Smooth muscle cell (in vitro differentiated cells): ENCODE data around the gene WWOX. TPM values are rescaled to one million over a fixed set of nuclear protein-coding genes. Genes with fewer than 3 reads are reported as not detected.
A peak's percentile ranks its signal among the peaks of the same experiment; 100 is the strongest.

Experiments
- DNase-seq: peaks from one replicate; lab custom pipeline; 2025; ENCODE audit not compliant: unreplicated experiment; lab: John Stamatoyannopoulos, UW
- H2AFZ ChIP-seq: fragments of 200-600 bp; sonication (generic); 2 replicates; pipeline ENCODE4 v1.6.0; 2016; ENCODE audit warnings: antibody characterized with exemption, low read depth, mild to moderate bottlenecking
- H3F3A ChIP-seq: fragments of 200-600 bp; sonication (generic); 2 replicates; pipeline ENCODE4 v1.6.0; 2017; ENCODE audit warnings: antibody characterized with exemption, low read depth
- H3K27ac ChIP-seq: fragments of 200-600 bp; sonication (generic); 2 replicates; pipeline ENCODE4 v1.5.1; 2016; ENCODE audit warnings: low read depth, mild to moderate bottlenecking
- H3K27me3 ChIP-seq: fragments of 200-600 bp; sonication (generic); 2 replicates; pipeline ENCODE4 v1.6.1; 2016; ENCODE audit warnings: low read depth, mild to moderate bottlenecking
- H3K36me3 ChIP-seq: fragments of 200-600 bp; sonication (generic); 2 replicates; pipeline ENCODE4 v1.5.1; 2016; ENCODE audit warnings: low read depth
- H3K4me1 ChIP-seq: fragments of 200-600 bp; sonication (generic); 2 replicates; pipeline ENCODE4 v1.5.1; 2016; ENCODE audit warnings: low read depth
- H3K4me2 ChIP-seq: fragments of 200-600 bp; sonication (generic); 2 replicates; pipeline ENCODE4 v1.6.0; 2016; ENCODE audit warnings: mild to moderate bottlenecking
- H3K4me3 ChIP-seq: fragments of 200-600 bp; sonication (generic); 2 replicates; pipeline ENCODE4 v1.5.1; 2016; ENCODE audit warnings: mild to moderate bottlenecking
- H3K79me2 ChIP-seq: fragments of 200-600 bp; sonication (generic); 2 replicates; pipeline ENCODE4 v1.6.0; 2016; ENCODE audit warnings: low read depth, mild to moderate bottlenecking
- H3K9ac ChIP-seq: fragments of 200-600 bp; sonication (generic); 2 replicates; pipeline ENCODE4 v1.6.0; 2016; ENCODE audit warnings: low read depth
- H3K9me3 ChIP-seq: fragments of 200-600 bp; sonication (generic); replicated peaks from 2 replicates; pipeline ENCODE4 v1.5.1; 2016; ENCODE audit warnings: low read depth
- H4K20me1 ChIP-seq: fragments of 200-600 bp; sonication (generic); 2 replicates; pipeline ENCODE4 v1.6.0; 2016; ENCODE audit warnings: low read depth
- WGBS: methylation state at CpG from one replicate; pipeline ENCODE4 v1.1.7; 2016; ENCODE audit warnings: low lambda C conversion rate; 5-methylcytosine and 5-hydroxymethylcytosine counted together
- polyA plus RNA-seq: library from polyadenylated mRNA; unstranded; fragments of >200 nt; fragmentation: Nextera tagmentation; extraction: Ambion mirVana; gene quantifications from 2 replicates; pipeline ENCODE4 v1.2.1, GENCODE V29; 2016
- total RNA-seq: library from RNA; depleted of rRNA; stranded (reverse); fragments of >200 nt; gene quantifications from 2 replicates; pipeline ENCODE4 v1.2.3, GENCODE V29; 2014
- TF ChIP-seq, protein P1 (sequence below): fragments of 200-600 bp; sonication (generic); IDR thresholded peaks from 2 replicates; pipeline ENCODE4 v1.5.1; 2017; ENCODE audit warnings: borderline replicate concordance, mild to moderate bottlenecking, antibody characterized with exemption; ENCODE audit not compliant: insufficient read depth, poor library complexity, severe bottlenecking

WWOX gene
- total and polyA plus RNA-seq, 2 experiments from 2014 or later = 7.5 to 14.0 TPM

DNA sequence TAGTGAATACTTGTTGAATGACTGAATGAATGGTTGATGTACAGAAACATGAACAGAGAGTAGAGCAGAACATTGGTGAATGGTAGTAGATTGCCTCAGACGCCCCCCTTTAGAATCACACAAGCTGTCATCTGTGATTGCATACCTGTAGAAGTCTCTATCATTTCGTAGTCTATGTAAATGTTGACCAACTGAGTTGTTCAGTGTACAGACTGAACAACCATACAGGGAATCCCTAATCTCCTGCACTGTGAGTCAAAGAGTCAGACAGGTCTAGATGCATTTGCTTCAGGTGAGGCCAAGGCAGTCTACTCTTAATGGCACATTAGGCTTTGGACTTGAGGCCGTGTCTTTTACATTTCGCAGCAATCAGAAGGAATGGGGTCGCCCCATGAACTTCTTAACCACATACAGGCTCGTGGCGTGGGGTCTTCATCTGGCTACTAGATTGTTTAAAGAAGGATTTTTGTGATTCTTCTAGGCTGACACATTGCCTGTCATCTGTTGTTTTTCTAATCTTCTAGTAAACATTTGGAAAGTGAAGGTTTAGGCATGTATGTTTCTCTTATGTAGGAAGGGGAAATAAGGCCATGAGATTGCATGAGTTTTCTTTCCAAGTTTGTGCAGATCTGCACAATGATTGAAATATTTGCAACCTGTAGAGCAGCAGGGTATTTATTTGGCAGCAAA is 157.4 kb downstream of the WWOX start:
- H3K9me3 ChIP-seq = no peaks in the 10 kb centered on the region
- TF ChIP-seq, protein P1, sequence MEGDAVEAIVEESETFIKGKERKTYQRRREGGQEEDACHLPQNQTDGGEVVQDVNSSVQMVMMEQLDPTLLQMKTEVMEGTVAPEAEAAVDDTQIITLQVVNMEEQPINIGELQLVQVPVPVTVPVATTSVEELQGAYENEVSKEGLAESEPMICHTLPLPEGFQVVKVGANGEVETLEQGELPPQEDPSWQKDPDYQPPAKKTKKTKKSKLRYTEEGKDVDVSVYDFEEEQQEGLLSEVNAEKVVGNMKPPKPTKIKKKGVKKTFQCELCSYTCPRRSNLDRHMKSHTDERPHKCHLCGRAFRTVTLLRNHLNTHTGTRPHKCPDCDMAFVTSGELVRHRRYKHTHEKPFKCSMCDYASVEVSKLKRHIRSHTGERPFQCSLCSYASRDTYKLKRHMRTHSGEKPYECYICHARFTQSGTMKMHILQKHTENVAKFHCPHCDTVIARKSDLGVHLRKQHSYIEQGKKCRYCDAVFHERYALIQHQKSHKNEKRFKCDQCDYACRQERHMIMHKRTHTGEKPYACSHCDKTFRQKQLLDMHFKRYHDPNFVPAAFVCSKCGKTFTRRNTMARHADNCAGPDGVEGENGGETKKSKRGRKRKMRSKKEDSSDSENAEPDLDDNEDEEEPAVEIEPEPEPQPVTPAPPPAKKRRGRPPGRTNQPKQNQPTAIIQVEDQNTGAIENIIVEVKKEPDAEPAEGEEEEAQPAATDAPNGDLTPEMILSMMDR = no peak
- H3K27me3 ChIP-seq = peaks cover 39% of the 10 kb centered on the region
- no peak for DNase-seq
- H4K20me1 ChIP-seq = no peaks in the 10 kb centered on the region
- H3F3A ChIP-seq = no peaks in the 10 kb centered on the region
- H3K4me3 ChIP-seq = no peak overlapping the region
- no peaks in the 10 kb centered on the region for H3K79me2 ChIP-seq
- H3K4me1 ChIP-seq = peaks cover 15% of the 10 kb centered on the region
- H3K36me3 ChIP-seq = no peaks in the 10 kb centered on the region
- no peak overlapping the region for H2AFZ ChIP-seq
- H3K27ac ChIP-seq = no peak overlapping the region
- no peak overlapping the region for H3K4me2 ChIP-seq
- 65% methylated on average over 7 of the region's 7 CpGs for WGBS
- H3K9ac ChIP-seq = no peak overlapping the region

DNA sequence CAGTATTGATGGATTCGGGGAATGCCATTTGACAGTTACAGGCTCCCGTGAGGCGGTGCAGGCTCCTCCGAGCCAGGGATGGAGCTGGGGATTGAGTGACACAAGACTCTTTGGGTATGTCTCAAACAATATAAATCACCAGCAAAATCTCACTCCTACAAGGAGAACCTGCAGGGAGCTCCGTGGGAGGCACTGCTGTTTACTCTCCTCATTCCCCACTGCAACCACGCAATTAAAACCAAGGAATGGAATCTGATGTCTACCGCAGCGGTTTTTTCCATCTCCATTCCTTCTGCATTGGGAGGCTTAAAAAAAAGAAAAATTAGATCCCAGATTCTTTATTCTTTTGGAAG is 157.9 kb downstream of the WWOX start:
- H3K4me3 ChIP-seq = no peak overlapping the region
- no peak overlapping the region for H3K27ac ChIP-seq
- peaks cover 15% of the 10 kb centered on the region for H3K4me1 ChIP-seq
- no peaks in the 10 kb centered on the region for H4K20me1 ChIP-seq
- 21% methylated on average over 8 of the region's 8 CpGs for WGBS
- no peak overlapping the region for H3K9ac ChIP-seq
- H3K4me2 ChIP-seq = peak overlapping the region; percentile 69
- no peaks in the 10 kb centered on the region for H3F3A ChIP-seq
- TF ChIP-seq, protein P1 = no peak
- DNase-seq = no peak
- no peak overlapping the region for H2AFZ ChIP-seq
- H3K27me3 ChIP-seq = peaks cover 37% of the 10 kb centered on the region
- H3K9me3 ChIP-seq = no peaks in the 10 kb centered on the region
- H3K79me2 ChIP-seq = no peaks in the 10 kb centered on the region
- H3K36me3 ChIP-seq = no peaks in the 10 kb centered on the region

DNA sequence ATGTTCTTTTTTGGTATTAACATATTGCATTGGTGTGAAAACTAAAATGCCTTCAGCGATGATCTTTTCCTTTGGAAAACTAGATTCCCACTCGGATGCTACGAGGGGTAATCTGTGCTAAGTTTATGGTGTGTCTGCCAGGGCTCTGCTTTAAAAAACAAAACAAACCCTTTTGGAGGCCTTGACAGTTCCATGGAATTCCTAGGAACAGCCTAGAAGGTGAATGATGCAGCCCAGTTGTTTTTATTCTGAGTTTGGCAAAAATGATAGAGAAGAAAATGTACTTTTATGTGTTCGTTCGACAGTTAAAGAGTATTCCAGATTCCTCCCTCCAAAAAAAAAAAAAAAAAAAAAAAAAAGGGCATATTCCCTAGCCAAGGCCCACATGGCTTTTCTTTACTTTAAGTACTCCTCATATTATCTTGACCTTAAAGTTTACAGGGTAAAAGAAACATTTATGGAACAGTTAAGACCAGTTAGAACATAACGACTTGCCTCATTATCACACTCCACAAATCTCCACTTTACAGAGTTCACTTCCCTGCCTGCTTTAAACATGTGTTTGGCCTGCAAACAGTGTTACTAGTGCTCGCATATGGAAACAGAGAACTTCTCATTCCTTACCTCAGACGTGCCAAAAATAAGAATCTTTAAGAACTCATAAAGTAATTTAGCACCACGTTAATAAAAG is 159.1 kb downstream of the WWOX start:
- TF ChIP-seq, protein P1 = no peak
- 34% methylated on average over 9 of the region's 9 CpGs for WGBS
- Histone ChIP-seq H3K79me2 (no peaks in the 10 kb centered on the region), H3K9ac (no peak overlapping the region), H3K4me2 (peak overlapping the region; percentile 69), H2AFZ (no peak overlapping the region), H3F3A (no peaks in the 10 kb centered on the region), H4K20me1 (no peaks in the 10 kb centered on the region), H3K4me1 (peaks cover 15% of the 10 kb centered on the region), H3K36me3 (no peaks in the 10 kb centered on the region), H3K4me3 (no peak overlapping the region), H3K27ac (no peak overlapping the region), H3K9me3 (no peaks in the 10 kb centered on the region), H3K27me3 (peaks cover 40% of the 10 kb centered on the region)
- DNase-seq = no peak
